Dedifferentiated amniotic fluid mesenchymal stem cell (primary cell): ENCODE results near the gene ACSL4.

Source experiments
- DNase-seq: peaks from one replicate; pipeline ENCODE4 v3.0.0-alpha.2; 2016; ENCODE audit errors: extremely low spot score

Gene ACSL4

DNA sequence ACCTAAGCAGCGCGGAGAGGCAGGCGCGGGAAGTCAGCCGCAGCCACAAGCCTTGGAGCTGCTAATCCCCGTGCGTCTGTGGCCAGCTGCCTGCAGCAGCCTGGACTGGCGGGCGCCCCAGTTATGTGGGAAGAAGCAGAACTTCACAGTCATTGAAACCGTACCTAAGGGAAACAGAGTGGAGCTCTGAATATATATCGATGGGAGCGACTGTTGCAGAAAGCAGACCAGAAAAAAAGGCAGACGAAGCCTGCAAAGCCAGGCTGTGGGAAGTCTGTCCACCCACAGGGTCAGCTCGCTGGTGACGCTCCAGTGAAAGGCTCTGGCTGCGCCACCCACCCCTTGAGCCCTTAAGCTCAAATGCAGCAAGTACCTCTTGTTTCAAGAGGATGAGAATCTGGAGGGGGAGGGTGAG, 132.8 kb downstream of the ACSL4 start:
- DNase-seq: no peak

DNA sequence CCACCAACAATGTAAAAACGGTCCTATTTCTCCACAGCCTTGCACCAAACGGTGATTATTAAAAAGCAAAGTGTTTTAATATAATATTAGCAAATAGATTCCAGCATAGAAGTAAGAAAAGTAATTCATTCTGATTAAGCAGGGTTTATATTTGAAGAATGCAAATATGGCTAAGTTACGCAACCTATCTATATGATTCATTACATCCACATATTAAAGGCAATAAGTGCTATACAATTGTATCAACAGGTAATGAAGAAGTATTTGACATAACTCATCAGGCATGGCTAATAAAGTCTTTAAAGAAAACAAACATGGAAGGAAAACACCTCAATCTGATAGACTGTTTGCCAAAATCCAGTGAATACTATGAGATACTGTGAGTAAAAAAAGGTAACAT, 137.0 kb downstream of the ACSL4 start:
- no peak for DNase-seq
